MCF 10A (cell line): ENCODE data around the gene UBR4. TPM values are rescaled to one million over a fixed set of nuclear protein-coding genes. Genes with fewer than 3 reads are reported as not detected.

Experiments used
- BruUV-seq: library from RNA; stranded (reverse); fragments of 400-500 nt; replicated peaks from 2 replicates; lab custom pipeline; 2021; lab: Mats Ljungman, UMichigan
- CTCF ChIA-PET: fragments of 300-600 bp; sonication (Branson Sonifier 250); formaldehyde crosslinking; extraction: SDS; loops from one replicate; lab custom pipeline; 2021; ENCODE audit warnings: antibody characterized with exemption, inconsistent platforms; lab: Yijun Ruan, JAX
- POLR2A ChIA-PET: fragments of 300-600, 350-650 bp; sonication (Branson Sonifier 250); formaldehyde crosslinking; extraction: SDS; loops from one replicate; lab custom pipeline; 2020; ENCODE audit warnings: antibody characterized with exemption, inconsistent platforms; lab: Yijun Ruan, JAX
- DNase-seq: peaks from one replicate; pipeline ENCODE4 v3.0.0-alpha.2; 2018; ENCODE audit not compliant: unreplicated experiment
- H3K27ac Mint-ChIP-seq: one replicate; pipeline ENCODE4 v1.8.0; 2022; ENCODE audit warnings: mild to moderate bottlenecking, low read depth, mixed read lengths; ENCODE audit not compliant: unreplicated experiment
- H3K27me3 Mint-ChIP-seq: one replicate; pipeline ENCODE4 v1.8.0; 2022; ENCODE audit warnings: mixed read lengths; ENCODE audit not compliant: insufficient read depth, unreplicated experiment
- H3K36me3 Mint-ChIP-seq: one replicate; pipeline ENCODE4 v1.8.0; 2022; ENCODE audit warnings: mild to moderate bottlenecking, moderate library complexity, mixed read lengths; ENCODE audit not compliant: insufficient read depth, unreplicated experiment
- H3K4me1 Mint-ChIP-seq: one replicate; pipeline ENCODE4 v1.8.0; 2022; ENCODE audit warnings: mixed read lengths; ENCODE audit not compliant: insufficient read depth, unreplicated experiment
- H3K4me3 Mint-ChIP-seq: one replicate; pipeline ENCODE4 v1.8.0; 2022; ENCODE audit warnings: mild to moderate bottlenecking, moderate library complexity, mixed read lengths; ENCODE audit not compliant: unreplicated experiment
- H3K9me3 Mint-ChIP-seq: one replicate; pipeline ENCODE4 v1.8.0; 2022; ENCODE audit warnings: mixed read lengths; ENCODE audit not compliant: unreplicated experiment
- intact Hi-C: fragments of 100-400 bp; cut with micrococcal nuclease; formaldehyde crosslinking; loops from 2 replicates; pipeline ENCODE4 v1.14.1; 2022
- total RNA-seq: library from RNA; stranded (reverse); gene quantifications from 2 replicates; pipeline ENCODE4 v1.2.3, GENCODE V29; 2022
- TF ChIP-seq, protein P1 (sequence below): fragments of 200-600 bp; IDR thresholded peaks from one replicate; pipeline ENCODE4 v1.8.0; 2022; ENCODE audit warnings: antibody characterized with exemption, mild to moderate bottlenecking; ENCODE audit not compliant: unreplicated experiment

The UBR4 gene
- total RNA-seq, 1 experiment from 2014 or later = 154 TPM

DNA sequence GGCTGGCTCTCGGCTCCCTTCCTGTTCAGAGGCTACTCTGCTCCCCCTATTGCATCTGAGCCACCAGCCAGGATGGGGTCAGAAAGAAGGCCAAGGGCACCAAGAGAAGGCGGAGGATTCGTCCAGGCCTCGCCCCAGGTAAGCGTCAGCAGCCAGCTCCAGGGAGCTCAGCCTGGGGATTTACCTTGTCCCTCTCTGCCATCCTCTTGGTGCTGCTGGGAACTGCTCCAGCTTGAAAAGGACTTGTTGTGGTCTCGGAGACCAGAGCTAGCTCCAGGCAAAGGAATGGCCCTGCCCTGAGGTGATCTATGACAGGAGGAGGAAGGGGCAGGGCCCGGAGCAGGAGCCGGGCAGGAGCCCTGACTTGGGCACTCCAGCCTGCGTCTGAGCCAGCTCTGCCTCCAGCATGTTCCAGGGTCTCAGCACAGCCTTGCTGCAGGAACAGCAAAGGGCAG is 139.8 kb downstream of the UBR4 start:
- no peak overlapping the region for H3K27ac Mint-ChIP-seq
- intact Hi-C loops = no loop called here
- POLR2A ChIA-PET = interaction anchor here (0.5 to 1.6 kb wide), 4 partner anchors 98 to 119 kb away, joined by 3 to 5 read pairs (median 4); no protein-coding TSS in a partner anchor
- no peak for DNase-seq
- no peaks in the 10 kb centered on the region for H3K9me3 Mint-ChIP-seq
- H3K4me3 Mint-ChIP-seq = no peak overlapping the region
- H3K27me3 Mint-ChIP-seq = no peaks in the 10 kb centered on the region
- CTCF ChIA-PET = interaction anchor here (0.6 kb wide), 1 partner anchor 1594 kb away, joined by 3 read pairs; no protein-coding TSS in a partner anchor
- H3K36me3 Mint-ChIP-seq = peaks cover 28% of the 10 kb centered on the region
- TF ChIP-seq, protein P1, sequence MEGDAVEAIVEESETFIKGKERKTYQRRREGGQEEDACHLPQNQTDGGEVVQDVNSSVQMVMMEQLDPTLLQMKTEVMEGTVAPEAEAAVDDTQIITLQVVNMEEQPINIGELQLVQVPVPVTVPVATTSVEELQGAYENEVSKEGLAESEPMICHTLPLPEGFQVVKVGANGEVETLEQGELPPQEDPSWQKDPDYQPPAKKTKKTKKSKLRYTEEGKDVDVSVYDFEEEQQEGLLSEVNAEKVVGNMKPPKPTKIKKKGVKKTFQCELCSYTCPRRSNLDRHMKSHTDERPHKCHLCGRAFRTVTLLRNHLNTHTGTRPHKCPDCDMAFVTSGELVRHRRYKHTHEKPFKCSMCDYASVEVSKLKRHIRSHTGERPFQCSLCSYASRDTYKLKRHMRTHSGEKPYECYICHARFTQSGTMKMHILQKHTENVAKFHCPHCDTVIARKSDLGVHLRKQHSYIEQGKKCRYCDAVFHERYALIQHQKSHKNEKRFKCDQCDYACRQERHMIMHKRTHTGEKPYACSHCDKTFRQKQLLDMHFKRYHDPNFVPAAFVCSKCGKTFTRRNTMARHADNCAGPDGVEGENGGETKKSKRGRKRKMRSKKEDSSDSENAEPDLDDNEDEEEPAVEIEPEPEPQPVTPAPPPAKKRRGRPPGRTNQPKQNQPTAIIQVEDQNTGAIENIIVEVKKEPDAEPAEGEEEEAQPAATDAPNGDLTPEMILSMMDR = no peak
- BruUV-seq = no TSS peak
- peaks cover 24% of the 10 kb centered on the region for H3K4me1 Mint-ChIP-seq

- no TSS peak for BruUV-seq
- intact Hi-C loops = loop anchor here (5.0 kb wide), 1 partner anchor 56 kb away; no protein-coding TSS in a partner anchor
- Mint-ChIP-seq H3K27me3 (no peaks in the 10 kb centered on the region), H3K27ac (peak overlapping the region; percentile 27), H3K4me3 (no peak overlapping the region), H3K9me3 (no peaks in the 10 kb centered on the region), H3K36me3 (peaks cover 19% of the 10 kb centered on the region), H3K4me1 (peaks cover 14% of the 10 kb centered on the region)
- CTCF ChIA-PET = interaction anchor here (0.6 to 0.9 kb wide), 2 partner anchors 27 to 155 kb away, joined by 3 to 4 read pairs; no protein-coding TSS in a partner anchor
- DNase-seq = no peak
- POLR2A ChIA-PET = interaction anchor here (1.4 kb wide), 1 partner anchor 14 kb away, joined by 5 read pairs; no protein-coding TSS in a partner anchor
- TF ChIP-seq, protein P1 = no peak
These were observed 141.3 kb downstream of the UBR4 start for GRCh38 chr1:19068639-19069276.

- H3K4me1 Mint-ChIP-seq = peaks cover 9% of the 10 kb centered on the region
- H3K36me3 Mint-ChIP-seq = peaks cover 12% of the 10 kb centered on the region
- no peak overlapping the region for H3K4me3 Mint-ChIP-seq
- H3K27ac Mint-ChIP-seq = no peak overlapping the region
- intact Hi-C loops = loop anchor here (5.0 kb wide), 1 partner anchor 56 kb away; no protein-coding TSS in a partner anchor
- no peak for DNase-seq
- BruUV-seq = no TSS peak
- ChIA-PET CTCF (interaction anchor here (0.6 to 1.2 kb wide), 4 partner anchors 14 to 155 kb away, joined by 3 to 4 read pairs (median 3); no protein-coding TSS in a partner anchor), POLR2A (interaction anchor here (0.7 to 2.1 kb wide), 4 partner anchors 13 to 118 kb away, joined by 3 to 7 read pairs (median 5); partner anchors contain the start of gene IFFO2)
- H3K27me3 Mint-ChIP-seq = no peaks in the 10 kb centered on the region
- TF ChIP-seq, protein P1 = no peak
- no peaks in the 10 kb centered on the region for H3K9me3 Mint-ChIP-seq
These were observed 142.0 kb downstream of the UBR4 start for GRCh38 chr1:19067912-19068638.
